ENCODE measurements around the gene SH3BP1. TPM values are rescaled to one million over a fixed set of nuclear protein-coding genes. Genes with fewer than 3 reads are reported as not detected.

SH3BP1 gene
- total and polyA plus RNA-seq, 9 of the 15 experiments (the other 6 are each of a cell fraction or from before 2014, with no cell fraction given): 0.10 to 36.2 (median 10.4) TPM

DNA sequence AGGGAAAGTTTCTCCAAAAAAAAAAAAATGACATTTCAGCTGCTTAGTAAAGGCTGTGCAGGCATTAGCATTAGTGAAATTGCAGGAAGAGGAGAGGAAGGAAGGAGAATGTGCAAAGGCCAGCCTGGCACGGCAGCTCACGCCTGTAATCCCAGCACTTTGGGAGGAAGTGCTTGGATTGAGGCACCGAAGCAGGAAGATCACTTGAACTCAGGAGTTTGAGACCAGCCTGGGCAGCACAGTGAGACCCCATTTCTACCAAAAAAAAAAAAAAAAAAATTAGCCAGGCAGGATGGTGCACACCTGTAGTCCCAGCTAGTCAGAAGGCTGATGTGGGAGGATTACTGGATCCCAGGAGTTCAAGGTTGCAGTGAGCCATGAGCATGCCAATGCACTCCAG lies 65.2 kb downstream of the SH3BP1 start:
- in situ Hi-C loops (cut with MboI) (no loop called here), intact Hi-C loops (cut with micrococcal nuclease) (no loop called here)
- ChIA-PET POLR2A (no interaction called here), CTCF (ENCODE audit: low intra/inter-chr PET ratio) (no interaction called here)
- DNase-seq (ENCODE audit: extremely low read depth in 1 of 4, low spot score in 3 of 4) (no peak), FAIRE-seq (no peak), ATAC-seq (no peak)
- Histone ChIP-seq H4K20me1 (replicated peaks; ENCODE audit: control insufficient read depth, insufficient read depth, low read length) (no peaks in the 10 kb centered on the region), H3K4me2 (ENCODE audit: insufficient read depth, low read length) (no peak overlapping the region), H3K36me3 (ENCODE audit: control insufficient read depth, insufficient read depth, low read length) (no peaks in the 10 kb centered on the region), H3K9me3 (replicated peaks; ENCODE audit: control insufficient read depth, insufficient read depth, low read depth, low read length) (no peaks in the 10 kb centered on the region), H3K4me1 (replicated peaks in 1 of 2; ENCODE audit: control insufficient read depth in 2 of 2, insufficient read depth in 2 of 2, low read length in 2 of 2) (peaks cover 0 to 12% of the 10 kb centered on the region in 2 experiments; a peak in 2 of 5 replicates), H3K9me1 (ENCODE audit: control insufficient read depth, insufficient read depth, low read length) (no peaks in the 10 kb centered on the region), H3K9ac (ENCODE audit: insufficient read depth in 1 of 2, low read depth in 2 of 2, low read length in 2 of 2) (no peak overlapping the region), H3K79me2 (ENCODE audit: control insufficient read depth, insufficient read depth, low read length) (no peaks in the 10 kb centered on the region), H3K27me3 (ENCODE audit: control insufficient read depth in 2 of 2, insufficient read depth in 2 of 2, low read length in 2 of 2) (0 out of 5 replicates have a peak, but pooled peaks cover 0 to 6% of the 10 kb centered on the region in 2 experiments), H3K4me3 (no peak overlapping the region), H3K27ac (ENCODE audit: extremely low read depth, low read depth, low read length) (no peak overlapping the region), H2AFZ (ENCODE audit: low read depth, low read length) (no peak overlapping the region)
- WGBS (ENCODE audit: insufficient coverage, low coverage, missing lambda C conversion rate): 23% methylated on average over 3 of the region's 3 CpGs
- no TSS peak for BruUV-seq (replicated peaks)
- TF ChIP-seq, protein P1, sequence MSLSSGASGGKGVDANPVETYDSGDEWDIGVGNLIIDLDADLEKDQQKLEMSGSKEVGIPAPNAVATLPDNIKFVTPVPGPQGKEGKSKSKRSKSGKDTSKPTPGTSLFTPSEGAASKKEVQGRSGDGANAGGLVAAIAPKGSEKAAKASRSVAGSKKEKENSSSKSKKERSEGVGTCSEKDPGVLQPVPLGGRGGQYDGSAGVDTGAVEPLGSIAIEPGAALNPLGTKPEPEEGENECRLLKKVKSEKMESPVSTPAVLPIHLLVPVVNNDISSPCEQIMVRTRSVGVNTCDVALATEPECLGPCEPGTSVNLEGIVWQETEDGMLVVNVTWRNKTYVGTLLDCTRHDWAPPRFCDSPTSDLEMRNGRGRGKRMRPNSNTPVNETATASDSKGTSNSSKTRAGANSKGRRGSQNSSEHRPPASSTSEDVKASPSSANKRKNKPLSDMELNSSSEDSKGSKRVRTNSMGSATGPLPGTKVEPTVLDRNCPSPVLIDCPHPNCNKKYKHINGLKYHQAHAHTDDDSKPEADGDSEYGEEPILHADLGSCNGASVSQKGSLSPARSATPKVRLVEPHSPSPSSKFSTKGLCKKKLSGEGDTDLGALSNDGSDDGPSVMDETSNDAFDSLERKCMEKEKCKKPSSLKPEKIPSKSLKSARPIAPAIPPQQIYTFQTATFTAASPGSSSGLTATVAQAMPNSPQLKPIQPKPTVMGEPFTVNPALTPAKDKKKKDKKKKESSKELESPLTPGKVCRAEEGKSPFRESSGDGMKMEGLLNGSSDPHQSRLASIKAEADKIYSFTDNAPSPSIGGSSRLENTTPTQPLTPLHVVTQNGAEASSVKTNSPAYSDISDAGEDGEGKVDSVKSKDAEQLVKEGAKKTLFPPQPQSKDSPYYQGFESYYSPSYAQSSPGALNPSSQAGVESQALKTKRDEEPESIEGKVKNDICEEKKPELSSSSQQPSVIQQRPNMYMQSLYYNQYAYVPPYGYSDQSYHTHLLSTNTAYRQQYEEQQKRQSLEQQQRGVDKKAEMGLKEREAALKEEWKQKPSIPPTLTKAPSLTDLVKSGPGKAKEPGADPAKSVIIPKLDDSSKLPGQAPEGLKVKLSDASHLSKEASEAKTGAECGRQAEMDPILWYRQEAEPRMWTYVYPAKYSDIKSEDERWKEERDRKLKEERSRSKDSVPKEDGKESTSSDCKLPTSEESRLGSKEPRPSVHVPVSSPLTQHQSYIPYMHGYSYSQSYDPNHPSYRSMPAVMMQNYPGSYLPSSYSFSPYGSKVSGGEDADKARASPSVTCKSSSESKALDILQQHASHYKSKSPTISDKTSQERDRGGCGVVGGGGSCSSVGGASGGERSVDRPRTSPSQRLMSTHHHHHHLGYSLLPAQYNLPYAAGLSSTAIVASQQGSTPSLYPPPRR (CRISPR knock-in tag; IDR thresholded peaks at IDR 0.05; ENCODE audit: borderline replicate concordance): no peak
- peak; percentile 88 for TF ChIP-seq ZNF121 (CRISPR knock-in tag; conservative IDR thresholded peaks at IDR 0.05)
- no peak for TF ChIP-seq ZFP30 (CRISPR knock-in tag; IDR thresholded peaks at IDR 0.05; ENCODE audit: borderline replicate concordance)
- TF ChIP-seq NEUROD1 (IDR thresholded peaks at IDR 0.05; ENCODE audit: borderline replicate concordance, low read depth, low read length, partially characterized antibody): no peak
- TF ChIP-seq CREB5 (CRISPR knock-in tag; IDR thresholded peaks at IDR 0.05): no peak
- no peak for TF ChIP-seq IFI16 (CRISPR knock-in tag; IDR thresholded peaks at IDR 0.05)
- no peak for TF ChIP-seq SP1 (CRISPR knock-in tag; IDR thresholded peaks at IDR 0.05)
